HepG2 (cell line): ENCODE results near the gene ADAMTS13. TPM values are rescaled to one million over a fixed set of nuclear protein-coding genes. Genes with fewer than 3 reads are reported as not detected.
A peak's percentile ranks its signal among the peaks of the same experiment; 100 is the strongest.

Source experiments
- ARID2 ChIP-seq: sonication (generic); formaldehyde crosslinking; IDR thresholded peaks from 2 replicates; pipeline ENCODE4 v1.8.1; 2022; ENCODE audit warnings: mild to moderate bottlenecking, missing genetic modification reagents, borderline replicate concordance
- KIAA2018 ChIP-seq: sonication (generic); formaldehyde crosslinking; IDR thresholded peaks from 2 replicates; pipeline ENCODE4 v1.5.0; 2020; ENCODE audit warnings: mild to moderate bottlenecking, missing genetic modification reagents, borderline replicate concordance
- KMT2A ChIP-seq: sonication (generic); formaldehyde crosslinking; IDR thresholded peaks from 2 replicates; pipeline ENCODE4 v1.4.0; 2020; ENCODE audit warnings: missing genetic modification reagents
- MLXIP ChIP-seq: sonication (generic); formaldehyde crosslinking; IDR thresholded peaks from 2 replicates; pipeline ENCODE4 v1.9.0; 2021; ENCODE audit warnings: missing genetic modification reagents, borderline replicate concordance
- MTERF4 ChIP-seq: sonication (generic); formaldehyde crosslinking; IDR thresholded peaks from 2 replicates; pipeline ENCODE4 v1.8.0; 2023; ENCODE audit warnings: mild to moderate bottlenecking, missing genetic modification reagents
- MTF2 ChIP-seq: sonication (generic); formaldehyde crosslinking; IDR thresholded peaks from 2 replicates; pipeline ENCODE4 v1.5.0; 2020; ENCODE audit warnings: missing genetic modification reagents, borderline replicate concordance
- NFKBIZ ChIP-seq: IDR thresholded peaks from 2 replicates; pipeline ENCODE4 v1.6.1; 2018; ENCODE audit warnings: missing genetic modification reagents, missing compliant biosample characterization
- PHF20 ChIP-seq: sonication (generic); formaldehyde crosslinking; IDR thresholded peaks from 2 replicates; pipeline ENCODE4 v1.5.0; 2020; ENCODE audit warnings: mild to moderate bottlenecking, missing genetic modification reagents
- PHF21A ChIP-seq: sonication (generic); formaldehyde crosslinking; IDR thresholded peaks from 2 replicates; pipeline ENCODE4 v1.5.0; 2020; ENCODE audit warnings: mild to moderate bottlenecking, missing genetic modification reagents
- ZBTB4 ChIP-seq: sonication (generic); formaldehyde crosslinking; IDR thresholded peaks from 2 replicates; pipeline ENCODE4 v1.4.0; 2020; ENCODE audit warnings: missing genetic modification reagents, mild to moderate bottlenecking, borderline replicate concordance
- ZFP62 ChIP-seq: sonication (generic); formaldehyde crosslinking; IDR thresholded peaks from 2 replicates; pipeline ENCODE4 v1.4.0; 2020; ENCODE audit warnings: missing genetic modification reagents
- ZNF274 ChIP-seq: sonication (generic); formaldehyde crosslinking; IDR thresholded peaks from 2 replicates; pipeline ENCODE4 v1.5.1; 2020; ENCODE audit warnings: mild to moderate bottlenecking, missing genetic modification reagents
- ZNF383 ChIP-seq: sonication (generic); formaldehyde crosslinking; IDR thresholded peaks from 2 replicates; pipeline ENCODE4 v1.4.0; 2020; ENCODE audit warnings: missing genetic modification reagents, mild to moderate bottlenecking, borderline replicate concordance
- ZNF761 ChIP-seq: sonication (generic); formaldehyde crosslinking; conservative IDR thresholded peaks from 2 replicates; pipeline ENCODE4 v1.4.0; 2020; ENCODE audit warnings: mild to moderate bottlenecking, missing genetic modification reagents
- polyA plus RNA-seq, 8 experiments: library from polyadenylated mRNA; depleted of rRNA in 3 of 8; stranded (reverse) in 7 of 8; unstranded in 1 of 8; fragments of >200 nt; fragmentation: Illumina TruSeq in 4 of 8; extraction: Trizol in 4 of 8; gene quantifications; 2 replicates each; pipeline versions ENCODE4 v1.2.1 to v1.2.3, GENCODE V29; 2011 to 2016; ENCODE audit warnings: low read depth in 4 of 8, missing spikeins in 1 of 8, mixed read lengths in 1 of 8; ENCODE audit not compliant: insufficient read depth in 1 of 8
- total RNA-seq, 5 experiments: library from RNA; depleted of rRNA; stranded (reverse); fragments of >200 nt; fragmentation: Illumina TruSeq; extraction: Trizol; gene quantifications; 2 replicates each; pipeline ENCODE4 v1.2.3, GENCODE V29; 2016; ENCODE audit warnings: low read depth in 1 of 5

The ADAMTS13 gene
- total and polyA plus RNA-seq, 2 of the 13 experiments (the other 11 are each of a cell fraction or from before 2014, with no cell fraction given), result 0.91 to 4.5 TPM

- TF ChIP-seq ZNF383 (CRISPR knock-in tag) (no peak), MLXIP (CRISPR knock-in tag) (0 out of 2 replicates have a peak, but pooled peaks have one; percentile 49), ZNF761 (CRISPR knock-in tag) (no peak), MTERF4 (CRISPR knock-in tag) (peak; percentile 77), PHF21A (CRISPR knock-in tag) (peak; percentile 91), ZFP62 (CRISPR knock-in tag) (no peak), NFKBIZ (CRISPR knock-in tag) (peak; percentile 89), PHF20 (no peak), ARID2 (CRISPR knock-in tag) (no peak), KIAA2018 (CRISPR knock-in tag) (no peak), KMT2A (peak; percentile 33; the same call in 1 of the 2 replicates), ZNF274 (CRISPR knock-in tag) (no peak), ZBTB4 (CRISPR knock-in tag) (peak; percentile 21; the same call in 1 of the 2 replicates), MTF2 (peak; percentile 67; the same call in 1 of the 2 replicates)
Observed at GRCh38 chr9:133506653-133507038, 84.5 kb downstream of the ADAMTS13 start (continued).
